ENCODE measurements around the gene PMM2. TPM values are rescaled to one million over a fixed set of nuclear protein-coding genes. Genes with fewer than 3 reads are reported as not detected.

Gene PMM2
- total RNA-seq, 4 donors from 2014 or later = 26.2 to 114 (median 58.5) TPM

- in situ Hi-C loops (cut with MboI; ENCODE audit: low pct_ligation_motif_present in 1 of 4, low pct_unique_long_range_greater_than_20kb in 1 of 4, low sequenced_read_pairs in 3 of 4) = no loop called here
- H3K36me3 ChIP-seq = no peaks in the 10 kb centered on the region
- no peak overlapping the region for H3K4me3 ChIP-seq
- TF ChIP-seq POLR2A (IDR thresholded peaks at IDR 0.05) = no peak
- peak in 1 of 3 donors; percentile 27 for TF ChIP-seq POLR2AphosphoS5 (IDR thresholded peaks at IDR 0.05)
- no peak for TF ChIP-seq EP300 (IDR thresholded peaks at IDR 0.05; ENCODE audit: low read depth)
- peak in 2 of 5 experiments; percentile 17 to 31 for TF ChIP-seq CTCF (IDR thresholded peaks at IDR 0.05)
- intact Hi-C loops (cut with DNase I; ENCODE audit: low total_unique reads) = no loop called here
- H3K27me3 ChIP-seq = no peaks in the 10 kb centered on the region
- WGBS, 2 donors (ENCODE audit: low coverage in 1 of 2) = 63% methylated on average over 15 of the region's 17 CpGs; no CpG with 5 or more reads in 1 of the 2 donors
- H3K4me1 ChIP-seq = peaks cover 33 to 70% (median 61%) of the 10 kb centered on the region in 4 donors
- H3K27ac ChIP-seq = peak overlapping the region; percentile 58 to 71 (median 68)
- H3K9me3 ChIP-seq = no peaks in the 10 kb centered on the region
- DNase-seq = peak; percentile 71
These were observed 66.2 kb downstream of the PMM2 start for GRCh38 chr16:8863594-8864424.

DNA sequence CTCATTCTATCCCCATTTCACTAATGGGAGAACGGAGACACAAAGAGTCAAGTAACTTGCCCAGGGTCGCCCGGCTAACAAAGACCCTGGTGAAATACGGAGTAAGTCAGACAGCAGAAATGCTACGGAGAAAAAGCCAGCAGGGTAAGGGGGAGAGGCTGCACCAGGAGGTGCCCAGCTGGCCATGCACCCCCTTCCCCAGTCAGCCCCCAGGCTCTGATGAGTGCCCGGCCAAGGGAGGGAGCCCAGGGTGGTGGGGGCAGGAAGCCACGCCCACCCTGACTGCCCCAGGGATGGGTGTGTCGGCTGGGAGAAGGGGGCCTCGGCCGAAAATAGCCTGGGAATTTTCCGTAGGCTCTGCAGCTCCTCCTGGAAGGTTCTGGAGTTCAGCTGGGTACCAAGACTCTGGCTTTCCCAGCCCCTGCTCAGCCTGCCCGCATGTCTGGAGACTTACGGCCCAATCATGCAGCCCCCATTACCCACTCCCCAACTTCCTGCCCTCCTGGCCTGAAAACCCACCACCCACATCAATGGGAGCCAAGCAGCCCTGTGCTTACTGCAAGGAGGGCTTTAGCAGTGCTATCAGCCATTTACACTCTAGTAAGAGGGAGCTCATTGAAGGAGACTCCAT, 67.0 kb downstream of the PMM2 start:
- Histone ChIP-seq H3K4me1 (peaks cover 36 to 74% (median 63%) of the 10 kb centered on the region in 4 donors), H3K4me3 (no peak overlapping the region), H3K9me3 (no peaks in the 10 kb centered on the region), H3K27ac (peak overlapping the region; percentile 0 to 71 (median 38)), H3K36me3 (no peaks in the 10 kb centered on the region), H3K27me3 (no peaks in the 10 kb centered on the region)
- intact Hi-C loops (cut with DNase I; ENCODE audit: low total_unique reads) = no loop called here
- TF ChIP-seq POLR2A (IDR thresholded peaks at IDR 0.05) (no peak), CTCF (IDR thresholded peaks at IDR 0.05) (no peak), EP300 (IDR thresholded peaks at IDR 0.05; ENCODE audit: low read depth) (no peak), POLR2AphosphoS5 (IDR thresholded peaks at IDR 0.05) (no peak)
- no peak for DNase-seq
- WGBS, 2 donors (ENCODE audit: low coverage in 1 of 2) = 55% methylated on average over 13 of the region's 13 CpGs; no CpG with 5 or more reads in 1 of the 2 donors
- in situ Hi-C loops (cut with MboI; ENCODE audit: low pct_ligation_motif_present in 1 of 4, low pct_unique_long_range_greater_than_20kb in 1 of 4, low sequenced_read_pairs in 3 of 4) = no loop called here

DNA sequence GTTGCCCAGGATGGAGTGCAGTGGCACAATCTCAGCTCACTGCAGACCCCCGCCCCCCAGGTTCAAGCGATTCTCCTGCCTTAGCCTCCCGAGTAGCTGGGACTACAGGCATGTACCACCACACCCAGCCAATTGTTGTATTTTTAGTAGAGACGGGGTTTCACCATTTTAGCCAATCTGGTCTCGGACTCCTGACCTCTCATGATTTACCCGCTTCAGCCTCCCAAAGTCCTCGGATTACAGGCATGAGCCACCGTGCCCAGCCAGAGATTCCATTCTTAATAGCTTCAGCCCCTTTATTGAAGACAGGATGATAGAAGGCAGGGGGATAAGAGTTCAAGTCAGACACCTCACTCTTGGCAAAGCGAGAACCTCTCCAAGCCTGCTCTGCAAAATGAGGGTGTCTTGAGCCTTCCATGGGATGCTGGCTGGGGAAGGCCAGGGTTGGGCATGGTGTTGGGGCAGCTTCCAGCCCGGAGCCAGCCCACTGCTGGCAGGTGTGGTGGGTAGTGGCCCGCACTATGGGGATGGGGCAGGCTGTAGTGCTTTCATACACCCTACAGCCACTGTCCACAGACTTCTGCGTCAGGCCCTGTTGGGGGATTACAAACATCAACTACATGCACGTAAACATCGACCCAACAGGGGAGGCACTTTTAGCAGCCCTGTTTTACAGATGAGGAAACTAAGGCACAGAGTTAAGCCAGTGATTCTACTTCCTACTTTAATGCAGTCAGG, 67.7 kb downstream of the PMM2 start:
- intact Hi-C loops (cut with DNase I; ENCODE audit: low total_unique reads) = no loop called here
- TF ChIP-seq POLR2A (IDR thresholded peaks at IDR 0.05) (no peak), POLR2AphosphoS5 (IDR thresholded peaks at IDR 0.05) (no peak), CTCF (IDR thresholded peaks at IDR 0.05) (no peak), EP300 (IDR thresholded peaks at IDR 0.05; ENCODE audit: low read depth) (no peak)
- peak overlapping the region in 3 of 4 donors; percentile 94 to 96 (median 95) for H3K27ac ChIP-seq

More for the DNA sequence above, 67.7 kb downstream of the PMM2 start:
- no peak for DNase-seq
- Histone ChIP-seq H3K4me1 (peaks cover 38 to 81% (median 60%) of the 10 kb centered on the region in 4 donors), H3K9me3 (no peaks in the 10 kb centered on the region), H3K36me3 (no peaks in the 10 kb centered on the region), H3K27me3 (no peaks in the 10 kb centered on the region), H3K4me3 (no peak overlapping the region)
- WGBS, 2 donors (ENCODE audit: low coverage in 1 of 2) = 91% methylated on average over 14 of the region's 14 CpGs; no CpG with 5 or more reads in 1 of the 2 donors
- in situ Hi-C loops (cut with MboI; ENCODE audit: low pct_ligation_motif_present in 1 of 4, low pct_unique_long_range_greater_than_20kb in 1 of 4, low sequenced_read_pairs in 3 of 4) = no loop called here

Data from transverse colon (tissue), 4 donors.